ENCODE data around the gene PANK4.

DNA sequence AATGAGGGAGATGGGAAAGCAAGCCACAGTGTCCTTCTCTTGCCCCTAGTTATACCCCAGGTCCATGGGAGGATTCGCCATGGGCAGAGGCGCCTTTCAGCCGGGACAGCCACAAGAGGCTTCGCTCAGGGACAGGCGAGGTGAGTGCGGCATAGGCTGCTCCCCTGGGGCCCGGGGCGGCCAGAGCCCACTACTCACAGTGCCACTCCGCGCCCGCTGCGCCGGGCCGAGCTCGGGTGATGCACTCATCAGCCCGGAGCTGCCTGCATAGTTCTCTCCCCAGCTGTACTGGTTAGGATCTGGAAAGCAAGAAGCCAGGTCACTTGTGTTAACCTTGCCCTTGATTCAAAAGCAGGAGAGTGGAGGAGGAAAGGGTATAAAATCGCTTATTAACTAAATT, 8.4 kb downstream of the PANK4 start:
- TF ChIP-seq EP300 (IDR thresholded peaks at IDR 0.05): no peak
- TF ChIP-seq, protein P1, sequence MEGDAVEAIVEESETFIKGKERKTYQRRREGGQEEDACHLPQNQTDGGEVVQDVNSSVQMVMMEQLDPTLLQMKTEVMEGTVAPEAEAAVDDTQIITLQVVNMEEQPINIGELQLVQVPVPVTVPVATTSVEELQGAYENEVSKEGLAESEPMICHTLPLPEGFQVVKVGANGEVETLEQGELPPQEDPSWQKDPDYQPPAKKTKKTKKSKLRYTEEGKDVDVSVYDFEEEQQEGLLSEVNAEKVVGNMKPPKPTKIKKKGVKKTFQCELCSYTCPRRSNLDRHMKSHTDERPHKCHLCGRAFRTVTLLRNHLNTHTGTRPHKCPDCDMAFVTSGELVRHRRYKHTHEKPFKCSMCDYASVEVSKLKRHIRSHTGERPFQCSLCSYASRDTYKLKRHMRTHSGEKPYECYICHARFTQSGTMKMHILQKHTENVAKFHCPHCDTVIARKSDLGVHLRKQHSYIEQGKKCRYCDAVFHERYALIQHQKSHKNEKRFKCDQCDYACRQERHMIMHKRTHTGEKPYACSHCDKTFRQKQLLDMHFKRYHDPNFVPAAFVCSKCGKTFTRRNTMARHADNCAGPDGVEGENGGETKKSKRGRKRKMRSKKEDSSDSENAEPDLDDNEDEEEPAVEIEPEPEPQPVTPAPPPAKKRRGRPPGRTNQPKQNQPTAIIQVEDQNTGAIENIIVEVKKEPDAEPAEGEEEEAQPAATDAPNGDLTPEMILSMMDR (IDR thresholded peaks at IDR 0.05): no peak
- TF ChIP-seq RNF2 (IDR thresholded peaks at IDR 0.05; ENCODE audit: borderline replicate concordance, low read depth): no peak
- TF ChIP-seq POLR2A (IDR thresholded peaks at IDR 0.05; ENCODE audit: low read length): no peak
- TF ChIP-seq, protein P2, sequence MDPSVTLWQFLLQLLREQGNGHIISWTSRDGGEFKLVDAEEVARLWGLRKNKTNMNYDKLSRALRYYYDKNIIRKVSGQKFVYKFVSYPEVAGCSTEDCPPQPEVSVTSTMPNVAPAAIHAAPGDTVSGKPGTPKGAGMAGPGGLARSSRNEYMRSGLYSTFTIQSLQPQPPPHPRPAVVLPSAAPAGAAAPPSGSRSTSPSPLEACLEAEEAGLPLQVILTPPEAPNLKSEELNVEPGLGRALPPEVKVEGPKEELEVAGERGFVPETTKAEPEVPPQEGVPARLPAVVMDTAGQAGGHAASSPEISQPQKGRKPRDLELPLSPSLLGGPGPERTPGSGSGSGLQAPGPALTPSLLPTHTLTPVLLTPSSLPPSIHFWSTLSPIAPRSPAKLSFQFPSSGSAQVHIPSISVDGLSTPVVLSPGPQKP (IDR thresholded peaks at IDR 0.05; ENCODE audit: low read depth, low read length): no peak
- no peak for TF ChIP-seq PHF8 (IDR thresholded peaks at IDR 0.05; ENCODE audit: borderline replicate concordance, low read depth)
- no peak for TF ChIP-seq JUN (IDR thresholded peaks at IDR 0.05)
- TF ChIP-seq HDAC2 (IDR thresholded peaks at IDR 0.05): no peak
- no peak for TF ChIP-seq SMC3 (IDR thresholded peaks at IDR 0.05)

Measured in A549 (cell line).